NCI-H526 (cell line): ENCODE data around the gene OR4M2.
"Not testable (repeated sequence)": the region's sequence is repeated elsewhere in the genome, so short reads cannot be mapped to it uniquely, and the experiment has no call there.

Experiments
- DNase-seq, 2 experiments: peaks; one replicate each; lab custom pipeline; 2025; lab: John Stamatoyannopoulos, UW

The OR4M2 gene

GRCh38 chr15:22080227-22080626 lies at the start of gene OR4M2:
Gene OR4M2, plus strand, starts transcription at chr15:22080527. Its CDS starts 98 bp downstream, at chr15:22080625.
- not testable (repeated sequence) for DNase-seq

DNA sequence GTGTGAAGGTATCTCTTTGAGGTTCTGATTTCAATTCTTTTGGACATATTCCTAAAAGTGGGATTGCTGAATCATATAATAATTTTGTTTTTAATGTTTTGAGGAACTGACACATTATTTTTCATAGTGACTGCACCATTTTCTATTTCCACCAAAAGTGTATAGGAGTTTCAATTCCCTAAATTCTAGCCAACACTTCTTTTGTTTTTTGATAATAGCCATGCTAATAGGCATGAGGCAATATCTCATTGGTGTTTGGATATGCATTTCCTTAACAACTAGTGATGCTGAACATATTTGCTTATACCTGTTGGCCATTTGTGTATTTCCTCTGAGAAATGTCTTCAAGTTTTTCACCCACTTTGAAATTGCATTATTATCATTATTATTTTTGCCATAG lies 11.1 kb upstream of the OR4M2 start:
- not testable (repeated sequence) for DNase-seq

DNA sequence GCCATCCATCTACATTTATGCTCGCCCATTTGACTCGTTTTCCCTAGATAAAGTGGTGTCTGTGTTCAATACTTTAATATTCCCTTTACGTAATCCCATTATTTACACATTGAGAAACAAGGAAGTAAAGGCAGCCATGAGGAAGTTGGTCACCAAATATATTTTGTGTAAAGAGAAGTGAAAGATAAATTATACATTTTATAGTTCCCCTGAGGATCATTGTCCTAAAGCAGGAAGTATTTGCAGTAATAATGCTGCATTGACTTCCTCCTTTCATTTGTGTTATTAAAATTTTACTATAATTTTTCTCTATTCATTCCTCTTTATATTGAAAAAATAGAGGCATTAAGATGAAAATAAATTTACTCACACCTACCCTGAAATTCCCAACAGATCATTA lies 1.1 kb downstream of the OR4M2 start:
- DNase-seq: not testable (repeated sequence)

- not testable (repeated sequence) for DNase-seq
Observed at GRCh38 chr15:22098616-22099253, 18.4 kb downstream of the OR4M2 start.

DNA sequence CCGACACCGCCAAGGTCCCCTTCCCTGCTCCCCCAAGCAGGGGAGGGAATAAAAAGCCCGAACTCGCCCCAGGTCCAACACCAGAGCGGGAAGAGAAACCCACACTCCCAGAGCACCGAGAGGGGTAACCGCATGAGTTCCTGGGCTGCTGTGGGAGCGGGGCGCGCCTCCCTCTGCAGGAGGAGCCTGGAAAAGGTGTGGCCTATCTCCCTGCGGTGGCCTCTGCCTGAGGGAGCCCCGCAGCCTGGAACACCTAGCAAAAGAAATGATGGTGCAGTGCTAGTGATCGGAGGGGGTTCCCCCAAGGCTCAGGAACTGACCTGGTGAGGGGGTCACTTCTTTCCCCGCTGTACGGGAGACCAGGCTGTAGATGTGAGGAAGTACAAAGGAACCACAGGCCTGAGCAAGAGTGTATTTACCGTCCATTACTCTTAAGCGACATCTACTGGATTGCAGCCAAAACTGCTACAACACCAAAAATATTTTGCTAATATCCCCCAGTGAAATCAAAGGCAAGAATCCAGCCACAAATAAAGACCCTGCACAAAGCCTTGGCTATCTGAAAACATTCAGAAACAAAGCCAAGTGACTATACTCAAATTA lies 19.1 kb downstream of the OR4M2 start:
- not testable (repeated sequence) for DNase-seq

GRCh38 chr15:22122033-22122432 lies 41.7 kb downstream of the OR4M2 start:
- DNase-seq: not testable (repeated sequence)
